Astrocyte (in vitro differentiated cells and primary cell): ENCODE results near the gene ZNF174.

Source experiments
- EZH2 ChIP-seq: IDR thresholded peaks from 2 replicates; pipeline ENCODE4 v1.6.1; 2012; ENCODE audit warnings: mild to moderate bottlenecking, low read length, inconsistent platforms; ENCODE audit not compliant: insufficient read depth
- TF ChIP-seq, protein P1 (sequence below): IDR thresholded peaks from 2 replicates; pipeline ENCODE4 v1.5.1; 2011; ENCODE audit warnings: low read depth, mild to moderate bottlenecking, inconsistent platforms, low read length, moderate library complexity; ENCODE audit not compliant: insufficient read depth

DNA sequence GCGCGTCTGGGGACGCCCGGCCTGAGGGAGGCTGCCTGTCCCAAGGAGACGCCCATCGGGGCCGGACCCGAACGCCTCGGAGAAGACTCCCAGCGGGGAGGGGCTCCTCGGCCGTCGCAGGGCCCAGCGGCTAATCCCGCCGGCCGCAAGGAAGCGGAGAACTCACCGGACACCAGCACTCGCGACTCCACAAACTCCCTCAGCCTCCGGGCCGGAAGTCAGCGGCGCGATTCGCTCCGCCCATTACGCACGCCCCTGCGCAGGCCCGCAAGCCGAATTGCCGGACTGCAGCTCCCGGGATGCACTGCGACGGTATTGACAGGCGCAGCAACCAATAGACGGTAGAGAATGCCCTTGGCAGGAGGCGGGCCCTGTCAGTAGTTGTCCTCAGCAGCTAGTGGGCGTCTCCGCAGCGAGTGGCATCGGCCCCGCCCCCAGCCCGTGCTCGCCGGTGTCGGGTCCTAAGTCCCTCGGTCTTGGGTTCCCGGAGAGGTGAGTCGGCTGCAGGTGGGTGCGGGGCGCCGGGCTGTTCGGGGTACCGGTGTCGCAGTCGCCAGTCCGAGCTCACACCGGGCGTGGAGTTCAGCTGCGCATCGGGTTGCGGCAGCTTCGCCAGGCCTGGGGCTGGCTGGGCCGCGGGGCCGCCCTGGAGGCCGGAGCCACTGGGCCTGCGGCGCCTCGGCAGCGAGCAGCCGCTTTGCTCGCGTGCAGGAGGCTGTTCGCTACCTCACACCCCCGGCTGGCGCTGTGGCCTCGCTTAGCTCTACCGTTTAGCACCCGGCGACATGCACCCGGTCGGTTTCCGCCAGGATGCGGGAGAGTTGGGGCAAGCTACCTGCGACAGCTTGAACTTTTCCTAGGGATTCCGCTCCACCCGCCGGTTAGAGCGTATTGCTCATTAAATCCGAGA, at the start of gene ZNF174, which contains the start of gene ZSCAN32:
- TF ChIP-seq, protein P1, sequence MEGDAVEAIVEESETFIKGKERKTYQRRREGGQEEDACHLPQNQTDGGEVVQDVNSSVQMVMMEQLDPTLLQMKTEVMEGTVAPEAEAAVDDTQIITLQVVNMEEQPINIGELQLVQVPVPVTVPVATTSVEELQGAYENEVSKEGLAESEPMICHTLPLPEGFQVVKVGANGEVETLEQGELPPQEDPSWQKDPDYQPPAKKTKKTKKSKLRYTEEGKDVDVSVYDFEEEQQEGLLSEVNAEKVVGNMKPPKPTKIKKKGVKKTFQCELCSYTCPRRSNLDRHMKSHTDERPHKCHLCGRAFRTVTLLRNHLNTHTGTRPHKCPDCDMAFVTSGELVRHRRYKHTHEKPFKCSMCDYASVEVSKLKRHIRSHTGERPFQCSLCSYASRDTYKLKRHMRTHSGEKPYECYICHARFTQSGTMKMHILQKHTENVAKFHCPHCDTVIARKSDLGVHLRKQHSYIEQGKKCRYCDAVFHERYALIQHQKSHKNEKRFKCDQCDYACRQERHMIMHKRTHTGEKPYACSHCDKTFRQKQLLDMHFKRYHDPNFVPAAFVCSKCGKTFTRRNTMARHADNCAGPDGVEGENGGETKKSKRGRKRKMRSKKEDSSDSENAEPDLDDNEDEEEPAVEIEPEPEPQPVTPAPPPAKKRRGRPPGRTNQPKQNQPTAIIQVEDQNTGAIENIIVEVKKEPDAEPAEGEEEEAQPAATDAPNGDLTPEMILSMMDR, result no peak
- no peak for TF ChIP-seq EZH2
